Muscle of leg (tissue), 11 donors: ENCODE data around the gene GPATCH11. TPM values are rescaled to one million over a fixed set of nuclear protein-coding genes. Genes with fewer than 3 reads are reported as not detected.

ENCODE experiments used
- DNase-seq: peaks from one replicate; pipeline ENCODE4 v3.0.0; 2013
- H3K27ac ChIP-seq: one replicate; pipeline ENCODE4 v1.5.1; 2013; ENCODE audit warnings: mild to moderate bottlenecking, low read length, control low read depth
- H3K27me3 ChIP-seq: one replicate; pipeline ENCODE4 v1.6.1; 2013; ENCODE audit warnings: low read length; ENCODE audit not compliant: control insufficient read depth, insufficient read depth
- H3K36me3 ChIP-seq: one replicate; pipeline ENCODE4 v1.6.1; 2013; ENCODE audit warnings: low read length; ENCODE audit not compliant: control insufficient read depth, insufficient read depth
- H3K4me1 ChIP-seq: one replicate; pipeline ENCODE4 v1.6.1; 2013; ENCODE audit warnings: low read length; ENCODE audit not compliant: control insufficient read depth, insufficient read depth
- H3K4me3 ChIP-seq: one replicate; pipeline ENCODE4 v1.5.1; 2013; ENCODE audit warnings: low read length, control low read depth
- H3K9me3 ChIP-seq: replicated peaks from 2 replicates; pipeline ENCODE4 v1.6.1; 2013; ENCODE audit warnings: low read depth, low read length; ENCODE audit not compliant: control insufficient read depth
- WGBS: methylation state at CpG from one replicate; pipeline ENCODE4 v1.1.5; 2013; ENCODE audit warnings: missing lambda C conversion rate; ENCODE audit not compliant: insufficient coverage; 5-methylcytosine and 5-hydroxymethylcytosine counted together
- polyA plus RNA-seq, 8 donors: library from polyadenylated mRNA; unstranded; fragments of 120-200 nt; gene quantifications; one replicate each; pipeline versions ENCODE4 v1.2.1 to v1.2.3, GENCODE V29; 2013; ENCODE audit warnings: inconsistent platforms in 1 of 8, low replicate concordance in 1 of 8; ENCODE audit not compliant: insufficient read length in 8 of 8, insufficient read depth in 1 of 8
- total RNA-seq: library from RNA; stranded (reverse); fragments of 120-200 nt; gene quantifications from one replicate; pipeline ENCODE4 v1.2.4, GENCODE V29; 2013

GPATCH11 gene
- total and polyA plus RNA-seq, 9 donors = 5.3 to 11.3 (median 8.2) TPM

GRCh38 chr2:37070931-37071330 is 13.4 kb upstream of the GPATCH11 start:
- H3K4me1 ChIP-seq = no peaks in the 10 kb centered on the region
- no peaks in the 10 kb centered on the region for H3K9me3 ChIP-seq
- no peak overlapping the region for H3K27ac ChIP-seq
- no peak for DNase-seq
- H3K36me3 ChIP-seq = peaks cover 24% of the 10 kb centered on the region
- no CpG with 5 or more reads among the region's 2 CpGs for WGBS
- no peak overlapping the region for H3K4me3 ChIP-seq
- no peaks in the 10 kb centered on the region for H3K27me3 ChIP-seq

- peaks cover 2% of the 10 kb centered on the region for H3K4me1 ChIP-seq
Measured at GRCh38 chr2:37080266-37080665, 4.1 kb upstream of the GPATCH11 start.

GRCh38 chr2:37080689-37081088 is 3.6 kb upstream of the GPATCH11 start:
- Histone ChIP-seq H3K27ac (no peak overlapping the region), H3K4me1 (peaks cover 2% of the 10 kb centered on the region), H3K27me3 (no peaks in the 10 kb centered on the region), H3K9me3 (no peaks in the 10 kb centered on the region), H3K4me3 (no peak overlapping the region), H3K36me3 (peaks cover 19% of the 10 kb centered on the region)
- WGBS = no CpG with 5 or more reads among the region's 3 CpGs
- DNase-seq = no peak

More at GRCh38 chr2:37080266-37080665, 4.1 kb upstream of the GPATCH11 start:
- DNase-seq = peak; percentile 41
- no peaks in the 10 kb centered on the region for H3K27me3 ChIP-seq
- no CpG with 5 or more reads among the region's 2 CpGs for WGBS
- no peaks in the 10 kb centered on the region for H3K9me3 ChIP-seq
- no peak overlapping the region for H3K4me3 ChIP-seq
- H3K36me3 ChIP-seq = peaks cover 19% of the 10 kb centered on the region
- no peak overlapping the region for H3K27ac ChIP-seq

GRCh38 chr2:37084797-37085196 is 479 bp downstream of the GPATCH11 start:
- WGBS = 0% methylated on average over 5 of the region's 10 CpGs
- Histone ChIP-seq H3K9me3 (no peaks in the 10 kb centered on the region), H3K4me1 (peaks cover 2% of the 10 kb centered on the region), H3K27me3 (no peaks in the 10 kb centered on the region), H3K27ac (peak overlapping the region; percentile 74), H3K36me3 (peaks cover 24% of the 10 kb centered on the region), H3K4me3 (peak overlapping the region; percentile 93)
- no peak for DNase-seq

- Histone ChIP-seq H3K4me1 (peaks cover 2% of the 10 kb centered on the region), H3K9me3 (no peaks in the 10 kb centered on the region), H3K4me3 (no peak overlapping the region), H3K27ac (no peak overlapping the region), H3K36me3 (peaks cover 29% of the 10 kb centered on the region), H3K27me3 (no peaks in the 10 kb centered on the region)
- WGBS = 80% methylated on average over 1 of the region's 1 CpG
- no peak for DNase-seq
Measured at GRCh38 chr2:37085731-37086147, 1.4 kb downstream of the GPATCH11 start.

GRCh38 chr2:37090019-37090477 is 5.7 kb downstream of the GPATCH11 start:
- DNase-seq = no peak
- H3K27me3 ChIP-seq = no peaks in the 10 kb centered on the region
- H3K9me3 ChIP-seq = no peaks in the 10 kb centered on the region
- peaks cover 32% of the 10 kb centered on the region for H3K36me3 ChIP-seq
- no peak overlapping the region for H3K4me3 ChIP-seq
- H3K27ac ChIP-seq = no peak overlapping the region
- WGBS = no CpG with 5 or more reads among the region's 4 CpGs
- no peaks in the 10 kb centered on the region for H3K4me1 ChIP-seq

GRCh38 chr2:37091873-37092272 is 7.6 kb downstream of the GPATCH11 start:
- H3K4me1 ChIP-seq = no peaks in the 10 kb centered on the region
- H3K4me3 ChIP-seq = no peak overlapping the region
- H3K27me3 ChIP-seq = no peaks in the 10 kb centered on the region
- no peak overlapping the region for H3K27ac ChIP-seq
- H3K36me3 ChIP-seq = peaks cover 38% of the 10 kb centered on the region
- 64% methylated on average over 1 of the region's 5 CpGs for WGBS
- no peaks in the 10 kb centered on the region for H3K9me3 ChIP-seq
- DNase-seq = no peak

- Histone ChIP-seq H3K27me3 (no peaks in the 10 kb centered on the region), H3K9me3 (no peaks in the 10 kb centered on the region), H3K4me3 (no peak overlapping the region), H3K27ac (no peak overlapping the region), H3K36me3 (peaks cover 33% of the 10 kb centered on the region), H3K4me1 (no peaks in the 10 kb centered on the region)
- DNase-seq = no peak
- WGBS = 88% methylated on average over 1 of the region's 1 CpG
Measured at GRCh38 chr2:37096568-37096967, 12.2 kb downstream of the GPATCH11 start.

GRCh38 chr2:37098416-37099118 is 14.2 kb downstream of the GPATCH11 start:
- no peak for DNase-seq

GRCh38 chr2:37100054-37100453 is 15.7 kb downstream of the GPATCH11 start:
- Histone ChIP-seq H3K4me1 (no peaks in the 10 kb centered on the region), H3K27me3 (no peaks in the 10 kb centered on the region), H3K9me3 (no peaks in the 10 kb centered on the region), H3K27ac (no peak overlapping the region), H3K4me3 (no peak overlapping the region), H3K36me3 (peaks cover 23% of the 10 kb centered on the region)
- DNase-seq = no peak
- 33% methylated on average over 1 of the region's 1 CpG for WGBS

More at GRCh38 chr2:37098416-37099118, 14.2 kb downstream of the GPATCH11 start:
- Histone ChIP-seq H3K27ac (no peak overlapping the region), H3K36me3 (peaks cover 35% of the 10 kb centered on the region), H3K4me3 (no peak overlapping the region), H3K9me3 (no peaks in the 10 kb centered on the region), H3K4me1 (no peaks in the 10 kb centered on the region), H3K27me3 (no peaks in the 10 kb centered on the region)
- WGBS = 100% methylated on average over 1 of the region's 4 CpGs
